SK-N-SH (cell line): ENCODE results near the gene TRAF5. TPM values are rescaled to one million over a fixed set of nuclear protein-coding genes. Genes with fewer than 3 reads are reported as not detected.

Experiments used
- CTCF ChIA-PET: fragments of 300-600, 350-600 bp; formaldehyde crosslinking; extraction: SDS; loops from one replicate; lab custom pipeline; 2021; lab: Yijun Ruan, JAX
- POLR2A ChIA-PET: fragments of 350-600 bp; sonication (Branson Sonifier 250); formaldehyde crosslinking; extraction: SDS; loops from one replicate; lab custom pipeline; 2020; ENCODE audit warnings: antibody characterized with exemption, inconsistent platforms; lab: Yijun Ruan, JAX
- DNase-seq: peaks from one replicate; pipeline ENCODE4 v3.0.0; 2012
- H2AFZ ChIP-seq: fragments of 200-600 bp; sonication (generic); 2 replicates; pipeline ENCODE4 v1.8.1; 2016; ENCODE audit warnings: antibody characterized with exemption, mild to moderate bottlenecking, low read depth
- H3F3A ChIP-seq: fragments of 200-600 bp; sonication (generic); replicated peaks from 2 replicates; pipeline ENCODE3; 2016; ENCODE audit warnings: antibody characterized with exemption, mild to moderate bottlenecking; ENCODE audit not compliant: insufficient read depth
- H3K27ac ChIP-seq, 2 experiments: fragments of 200-500 bp in 1 of 2; fragments of 200-600 bp in 1 of 2; sonication (Bioruptor generic) in 1 of 2; sonication (generic), shearing (Covaris generic) in 1 of 2; 2 replicates each; pipeline versions ENCODE4 v1.5.1 to v1.6.1; 2014 to 2016; ENCODE audit warnings: low read depth in 2 of 2, inconsistent platforms in 1 of 2, low read length in 1 of 2, mild to moderate bottlenecking in 1 of 2, mixed read lengths in 1 of 2
- H3K27me3 ChIP-seq: fragments of 200-600 bp; sonication (generic), shearing (Covaris generic); 2 replicates; pipeline ENCODE4 v1.6.1; 2016; ENCODE audit warnings: mixed run types; ENCODE audit not compliant: insufficient read depth
- H3K36me3 ChIP-seq, 2 experiments: fragments of 200-500 bp in 1 of 2; fragments of 200-600 bp in 1 of 2; sonication (Bioruptor generic) in 1 of 2; sonication (generic) in 1 of 2; replicated peaks in 1 of 2; 2 replicates each; pipeline versions ENCODE3 to v1.5.1; 2014 to 2016; ENCODE audit warnings: low read length in 1 of 2, mild to moderate bottlenecking in 1 of 2; ENCODE audit not compliant: insufficient read depth in 2 of 2, control insufficient read depth in 1 of 2
- H3K4me1 ChIP-seq, 2 experiments: fragments of 200-500 bp in 1 of 2; fragments of 200-600 bp in 1 of 2; sonication (Bioruptor generic) in 1 of 2; sonication (generic), shearing (Covaris generic) in 1 of 2; 2 replicates each; pipeline versions ENCODE4 v1.5.1 to v1.6.1; 2014 to 2016; ENCODE audit warnings: low read depth in 1 of 2, low read length in 1 of 2, mixed run types in 1 of 2; ENCODE audit not compliant: insufficient read depth in 2 of 2, control insufficient read depth in 1 of 2
- H3K4me2 ChIP-seq: fragments of 200-600 bp; sonication (generic), shearing (Covaris generic); 2 replicates; pipeline ENCODE4 v1.6.1; 2017; ENCODE audit warnings: mixed run types
- H3K4me3 ChIP-seq, 2 experiments: fragments of 200-500 bp in 1 of 2; fragments of 200-600 bp in 1 of 2; sonication (Bioruptor generic) in 1 of 2; sonication (generic), shearing (Covaris generic) in 1 of 2; 2 replicates each; pipeline versions ENCODE4 v1.5.1 to v1.8.1; 2014 to 2016; ENCODE audit warnings: low read depth in 2 of 2, inconsistent platforms in 1 of 2, low read length in 1 of 2, mild to moderate bottlenecking in 1 of 2, mixed read lengths in 1 of 2, moderate library complexity in 1 of 2
- H3K79me2 ChIP-seq: fragments of 200-600 bp; sonication (generic); 2 replicates; pipeline ENCODE4 v1.8.1; 2017; ENCODE audit warnings: mild to moderate bottlenecking; ENCODE audit not compliant: insufficient read depth
- H3K9ac ChIP-seq: fragments of 200-600 bp; sonication (generic); 2 replicates; pipeline ENCODE4 v1.6.1; 2017; ENCODE audit warnings: mixed run types
- H3K9me2 ChIP-seq: fragments of 200-600 bp; sonication (generic); 2 replicates; pipeline ENCODE4 v1.6.1; 2017; ENCODE audit warnings: mixed run types
- H3K9me3 ChIP-seq: fragments of 200-600 bp; sonication (generic); 2 replicates; pipeline ENCODE4 v1.6.1; 2017; ENCODE audit warnings: mixed run types, mild to moderate bottlenecking, moderate library complexity
- H4K20me1 ChIP-seq: fragments of 200-600 bp; sonication (generic); 2 replicates; pipeline ENCODE4 v1.6.1; 2017; ENCODE audit warnings: mild to moderate bottlenecking, mixed run types; ENCODE audit not compliant: insufficient read depth
- CHD2 ChIP-seq: fragments of 150-350 bp; IDR thresholded peaks from 2 replicates; pipeline ENCODE4 v1.6.1; 2018; ENCODE audit warnings: low read length; ENCODE audit not compliant: partially characterized antibody
- FOXM1 ChIP-seq: IDR thresholded peaks from 2 replicates; pipeline ENCODE4 v1.4.0; 2012; ENCODE audit warnings: low read depth, mild to moderate bottlenecking
- GABPA ChIP-seq: IDR thresholded peaks from 2 replicates; pipeline ENCODE4 v1.4.0; 2012; ENCODE audit warnings: low read depth, mild to moderate bottlenecking
- NFIC ChIP-seq: IDR thresholded peaks from 2 replicates; pipeline ENCODE4 v1.4.0; 2012; ENCODE audit warnings: borderline replicate concordance
- NRF1 ChIP-seq: IDR thresholded peaks from 2 replicates; pipeline ENCODE4 v1.6.1; 2012; ENCODE audit warnings: low read depth, mild to moderate bottlenecking, low read length
- RXRA ChIP-seq: IDR thresholded peaks from 2 replicates; pipeline ENCODE4 v1.4.0; 2012; ENCODE audit warnings: low read depth, mild to moderate bottlenecking, borderline replicate concordance
- TAF1 ChIP-seq: IDR thresholded peaks from 2 replicates; pipeline ENCODE4 v1.6.1; 2012; ENCODE audit warnings: low read depth, mild to moderate bottlenecking, low read length, moderate library complexity, borderline replicate concordance
- TCF12 ChIP-seq: IDR thresholded peaks from 2 replicates; pipeline ENCODE4 v1.4.0; 2012
- YY1 ChIP-seq: IDR thresholded peaks from 2 replicates; pipeline ENCODE4 v1.4.0; 2012; ENCODE audit warnings: low read depth, mild to moderate bottlenecking
- WGBS: methylation state at CpG from one replicate; pipeline ENCODE4 v1.1.6; 2017; ENCODE audit warnings: low lambda C conversion rate; 5-methylcytosine and 5-hydroxymethylcytosine counted together
- polyA plus RNA-seq, 3 experiments: library from polyadenylated mRNA; depleted of rRNA; stranded (reverse); fragments of >200 nt; gene quantifications; 2 replicates each; pipeline ENCODE4 v1.2.3, GENCODE V29; 2012
- TF ChIP-seq, protein P1 (sequence below): IDR thresholded peaks from 2 replicates; pipeline ENCODE4; 2012
- TF ChIP-seq, protein P2 (sequence below): IDR thresholded peaks from 2 replicates; pipeline ENCODE4 v1.6.1; 2012; ENCODE audit warnings: mild to moderate bottlenecking, low read depth, low read length, moderate library complexity

TRAF5 gene
- polyA plus RNA-seq, 1 of the 3 experiments (the other 2 are of a cell fraction), result 7.6 TPM

DNA sequence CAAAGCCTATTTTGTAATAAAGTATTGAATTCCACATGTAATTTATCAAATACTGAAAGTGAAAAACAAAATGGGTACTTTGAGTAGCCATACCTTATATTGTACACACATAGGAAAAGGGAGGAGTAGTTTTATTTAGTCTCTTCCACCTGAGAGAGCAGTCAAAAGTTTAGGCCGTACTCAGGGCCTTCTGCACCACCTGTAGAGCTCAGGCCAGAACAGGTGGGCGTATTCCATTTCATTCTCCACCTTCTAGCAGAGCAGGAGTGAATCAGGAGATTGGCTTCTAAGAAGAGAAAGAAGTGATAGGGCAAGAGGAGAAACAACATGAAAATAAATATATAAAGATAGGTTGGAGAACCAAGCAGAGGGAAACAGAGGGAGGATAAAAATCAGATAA lies 44.0 kb downstream of the TRAF5 start (continued):
- TF ChIP-seq TAF1, result no peak
- TF ChIP-seq NFIC, result no peak
- no peak for TF ChIP-seq RXRA

DNA sequence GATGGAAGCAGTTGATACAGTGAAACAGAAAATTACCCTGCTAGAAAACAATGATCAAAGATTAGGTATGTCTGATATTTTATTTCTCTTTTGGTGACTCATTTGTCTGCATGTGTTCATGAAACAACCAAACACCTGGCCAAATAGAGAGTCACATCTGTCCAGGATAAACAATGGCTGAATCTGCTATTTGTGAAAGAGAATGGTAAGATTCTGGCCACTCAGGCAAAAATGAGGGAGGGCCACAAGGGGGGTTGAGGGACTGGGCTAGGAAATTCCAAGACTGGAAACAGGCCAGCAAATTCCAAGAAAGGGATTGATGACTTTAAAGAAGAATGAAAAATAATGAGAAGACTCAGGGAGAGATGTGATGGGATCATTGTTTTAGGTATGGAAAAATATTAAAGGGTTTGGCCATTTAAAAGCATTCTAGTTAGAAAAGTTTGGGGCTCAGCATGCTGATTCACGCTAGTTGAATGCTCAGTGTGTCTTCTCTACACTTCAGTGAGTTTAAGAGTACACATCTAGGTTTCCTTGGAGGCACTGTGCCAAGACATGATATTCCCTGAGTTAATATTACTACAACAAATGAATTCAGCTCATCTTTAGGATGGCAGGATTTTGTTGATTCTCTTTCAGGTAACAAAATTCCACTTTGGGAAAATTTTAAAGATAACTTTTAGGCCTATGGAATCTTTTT lies 44.9 kb downstream of the TRAF5 start:
- H3K9me2 ChIP-seq, result no peaks in the 10 kb centered on the region
- no peak overlapping the region for H3K4me3 ChIP-seq
- H2AFZ ChIP-seq, result no peak overlapping the region
- no peak overlapping the region for H3K4me2 ChIP-seq
- no peaks in the 10 kb centered on the region for H3K9me3 ChIP-seq
- no peaks in the 10 kb centered on the region for H4K20me1 ChIP-seq
- H3K79me2 ChIP-seq, result no peaks in the 10 kb centered on the region
- peaks cover 0 to 6% of the 10 kb centered on the region in 2 experiments; a peak in 1 of 4 replicates for H3K4me1 ChIP-seq
- 100% methylated on average over 1 of the region's 1 CpG for WGBS
- DNase-seq, result no peak
- H3F3A ChIP-seq, result no peaks in the 10 kb centered on the region
- ChIA-PET POLR2A (no interaction called here), CTCF (no interaction called here)
- H3K27ac ChIP-seq, result 0 out of 4 replicates have a peak overlapping the region, but pooled peaks of 1 of the 2 experiments have one; percentile 7
- TF ChIP-seq CHD2 (no peak), RXRA (no peak), TCF12 (no peak)
- TF ChIP-seq, all 33 proteins: peak for 0
- Histone ChIP-seq H3K36me3 (peaks cover 5 to 16% of the 10 kb centered on the region in 2 experiments), H3K9ac (no peak overlapping the region), H3K27me3 (no peaks in the 10 kb centered on the region)

- Histone ChIP-seq H3F3A (no peaks in the 10 kb centered on the region), H4K20me1 (no peaks in the 10 kb centered on the region), H3K27me3 (no peaks in the 10 kb centered on the region), H3K4me3 (no peak overlapping the region), H2AFZ (no peak overlapping the region), H3K27ac (no peak overlapping the region), H3K79me2 (no peaks in the 10 kb centered on the region), H3K36me3 (peaks cover 5 to 16% of the 10 kb centered on the region in 2 experiments), H3K4me2 (no peak overlapping the region), H3K9me3 (no peaks in the 10 kb centered on the region), H3K4me1 (peaks cover 0 to 6% of the 10 kb centered on the region in 2 experiments; a peak in 1 of 4 replicates), H3K9ac (no peak overlapping the region), H3K9me2 (no peaks in the 10 kb centered on the region)
- TF ChIP-seq YY1, result no peak
- no peak for TF ChIP-seq CHD2
- TF ChIP-seq NRF1, result no peak
- no peak for DNase-seq
- ChIA-PET POLR2A (no interaction called here), CTCF (no interaction called here)
- WGBS, result 93% methylated on average over 4 of the region's 4 CpGs
These were observed 45.8 kb downstream of the TRAF5 start for GRCh38 chr1:211372463-211372862.

- no peaks in the 10 kb centered on the region for H3K27me3 ChIP-seq
- peaks cover 0 to 16% of the 10 kb centered on the region in 2 experiments for H3K36me3 ChIP-seq
- no peaks in the 10 kb centered on the region for H3K9me3 ChIP-seq
- H3K4me1 ChIP-seq, result peaks cover 2 to 6% of the 10 kb centered on the region in 2 experiments; a peak in 2 of 4 replicates
- no peak overlapping the region for H3K4me3 ChIP-seq
- H3K9me2 ChIP-seq, result no peaks in the 10 kb centered on the region
- CTCF ChIA-PET, result interaction anchor here (1.2 kb wide), 1 partner anchor 9 kb away, joined by 3 read pairs; no protein-coding TSS in a partner anchor
- no peaks in the 10 kb centered on the region for H3K79me2 ChIP-seq
- no peak for DNase-seq
- H4K20me1 ChIP-seq, result no peaks in the 10 kb centered on the region
- no peak overlapping the region for H3K9ac ChIP-seq
- no peak overlapping the region for H2AFZ ChIP-seq
- no peak for TF ChIP-seq FOXM1
- TF ChIP-seq, protein P1, sequence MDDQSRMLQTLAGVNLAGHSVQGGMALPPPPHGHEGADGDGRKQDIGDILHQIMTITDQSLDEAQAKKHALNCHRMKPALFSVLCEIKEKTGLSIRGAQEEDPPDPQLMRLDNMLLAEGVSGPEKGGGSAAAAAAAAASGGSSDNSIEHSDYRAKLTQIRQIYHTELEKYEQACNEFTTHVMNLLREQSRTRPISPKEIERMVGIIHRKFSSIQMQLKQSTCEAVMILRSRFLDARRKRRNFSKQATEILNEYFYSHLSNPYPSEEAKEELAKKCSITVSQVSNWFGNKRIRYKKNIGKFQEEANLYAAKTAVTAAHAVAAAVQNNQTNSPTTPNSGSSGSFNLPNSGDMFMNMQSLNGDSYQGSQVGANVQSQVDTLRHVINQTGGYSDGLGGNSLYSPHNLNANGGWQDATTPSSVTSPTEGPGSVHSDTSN, result no peak
- TF ChIP-seq GABPA, result no peak
- TF ChIP-seq, protein P2, sequence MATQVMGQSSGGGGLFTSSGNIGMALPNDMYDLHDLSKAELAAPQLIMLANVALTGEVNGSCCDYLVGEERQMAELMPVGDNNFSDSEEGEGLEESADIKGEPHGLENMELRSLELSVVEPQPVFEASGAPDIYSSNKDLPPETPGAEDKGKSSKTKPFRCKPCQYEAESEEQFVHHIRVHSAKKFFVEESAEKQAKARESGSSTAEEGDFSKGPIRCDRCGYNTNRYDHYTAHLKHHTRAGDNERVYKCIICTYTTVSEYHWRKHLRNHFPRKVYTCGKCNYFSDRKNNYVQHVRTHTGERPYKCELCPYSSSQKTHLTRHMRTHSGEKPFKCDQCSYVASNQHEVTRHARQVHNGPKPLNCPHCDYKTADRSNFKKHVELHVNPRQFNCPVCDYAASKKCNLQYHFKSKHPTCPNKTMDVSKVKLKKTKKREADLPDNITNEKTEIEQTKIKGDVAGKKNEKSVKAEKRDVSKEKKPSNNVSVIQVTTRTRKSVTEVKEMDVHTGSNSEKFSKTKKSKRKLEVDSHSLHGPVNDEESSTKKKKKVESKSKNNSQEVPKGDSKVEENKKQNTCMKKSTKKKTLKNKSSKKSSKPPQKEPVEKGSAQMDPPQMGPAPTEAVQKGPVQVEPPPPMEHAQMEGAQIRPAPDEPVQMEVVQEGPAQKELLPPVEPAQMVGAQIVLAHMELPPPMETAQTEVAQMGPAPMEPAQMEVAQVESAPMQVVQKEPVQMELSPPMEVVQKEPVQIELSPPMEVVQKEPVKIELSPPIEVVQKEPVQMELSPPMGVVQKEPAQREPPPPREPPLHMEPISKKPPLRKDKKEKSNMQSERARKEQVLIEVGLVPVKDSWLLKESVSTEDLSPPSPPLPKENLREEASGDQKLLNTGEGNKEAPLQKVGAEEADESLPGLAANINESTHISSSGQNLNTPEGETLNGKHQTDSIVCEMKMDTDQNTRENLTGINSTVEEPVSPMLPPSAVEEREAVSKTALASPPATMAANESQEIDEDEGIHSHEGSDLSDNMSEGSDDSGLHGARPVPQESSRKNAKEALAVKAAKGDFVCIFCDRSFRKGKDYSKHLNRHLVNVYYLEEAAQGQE, result no peak
- TF ChIP-seq, all 33 proteins: peak for 0
- POLR2A ChIA-PET, result no interaction called here
- no peak overlapping the region for H3K27ac ChIP-seq
- peaks cover 15% of the 10 kb centered on the region for H3F3A ChIP-seq
- no peak overlapping the region for H3K4me2 ChIP-seq
- 93% methylated on average over 5 of the region's 5 CpGs for WGBS
These were observed 48.6 kb downstream of the TRAF5 start for GRCh38 chr1:211375146-211375818.
